ENCODE results near the gene MAP3K6.

DNA sequence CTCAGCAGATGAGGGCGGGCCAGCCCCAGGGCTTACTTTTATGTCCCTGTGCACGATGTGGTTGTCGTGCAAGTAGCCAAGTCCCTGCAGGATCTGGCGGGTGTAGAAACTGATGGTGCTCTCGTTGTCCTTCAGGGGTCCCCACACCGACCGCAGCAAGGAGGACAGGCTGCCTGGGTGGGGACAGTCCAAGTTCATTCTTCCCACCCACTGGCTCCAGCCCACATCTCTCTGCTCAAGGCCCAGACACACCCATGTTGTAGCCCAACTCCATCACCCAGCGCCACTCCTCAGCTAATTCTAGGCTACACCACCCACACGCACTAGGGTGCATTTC, 7.0 kb downstream of the MAP3K6 start:
- no peak for TF ChIP-seq CTCF (IDR thresholded peaks at IDR 0.05)
- TF ChIP-seq CHD2 (IDR thresholded peaks at IDR 0.05; ENCODE audit: low read length, partially characterized antibody), result no peak
- no peak for TF ChIP-seq RARB (CRISPR knock-in tag; IDR thresholded peaks at IDR 0.05)
- TF ChIP-seq CBX8 (IDR thresholded peaks at IDR 0.05), result no peak
- no peak for TF ChIP-seq MYC (IDR thresholded peaks at IDR 0.05; ENCODE audit: borderline replicate concordance, low read length)
- no peak for TF ChIP-seq SREBF2 (IDR thresholded peaks at IDR 0.05)
- TF ChIP-seq HEYL (CRISPR knock-in tag; IDR thresholded peaks at IDR 0.05), result no peak
